GM20431 (cell line): Measurements from ENCODE around the gene KLHL25.

ENCODE experiments used
- in situ Hi-C: fragments of 300-500 bp; cut with MseI, MboI; formaldehyde crosslinking; loops from one replicate; pipeline ENCODE4 v1.15.0; 2020; ENCODE audit warnings: low sequenced_read_pairs; ENCODE audit not compliant: unreplicated experiment

KLHL25 gene

DNA sequence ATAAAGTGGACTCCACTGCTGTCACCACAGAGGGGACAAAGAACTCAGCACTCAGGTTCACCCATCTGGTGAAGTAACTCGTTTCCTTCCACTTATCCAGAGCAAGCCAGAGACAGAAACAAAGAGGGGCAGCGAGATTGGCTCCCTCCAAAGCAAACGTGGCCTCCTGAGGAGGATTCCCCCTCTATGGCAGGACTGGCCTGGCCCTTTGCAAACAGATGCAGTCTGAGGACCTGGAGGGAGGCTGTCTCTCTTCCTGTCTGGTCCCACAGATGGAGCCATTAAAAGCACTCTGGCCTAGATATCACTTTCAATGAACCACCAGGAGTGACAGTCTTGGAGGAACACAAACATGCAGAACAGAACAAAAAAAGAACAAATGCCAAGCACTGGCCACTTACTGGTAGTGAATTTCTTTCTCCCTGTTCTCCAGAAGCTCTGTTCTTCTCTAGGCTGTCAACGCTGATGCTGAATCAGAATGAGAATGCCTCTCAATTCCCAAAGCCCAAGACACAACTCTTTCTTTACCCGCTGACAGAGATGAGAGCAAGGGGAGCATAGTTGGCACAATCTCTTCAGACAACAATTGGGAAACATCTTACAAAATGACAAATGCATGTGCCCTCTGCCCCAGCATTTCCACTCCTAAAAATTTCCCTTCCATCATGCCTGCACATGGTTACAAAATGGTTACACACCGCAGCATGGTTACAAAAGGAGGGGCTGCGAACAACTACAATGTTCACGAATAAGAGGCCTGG is 14.3 kb downstream of the KLHL25 start:
- in situ Hi-C loops, result no loop called here

DNA sequence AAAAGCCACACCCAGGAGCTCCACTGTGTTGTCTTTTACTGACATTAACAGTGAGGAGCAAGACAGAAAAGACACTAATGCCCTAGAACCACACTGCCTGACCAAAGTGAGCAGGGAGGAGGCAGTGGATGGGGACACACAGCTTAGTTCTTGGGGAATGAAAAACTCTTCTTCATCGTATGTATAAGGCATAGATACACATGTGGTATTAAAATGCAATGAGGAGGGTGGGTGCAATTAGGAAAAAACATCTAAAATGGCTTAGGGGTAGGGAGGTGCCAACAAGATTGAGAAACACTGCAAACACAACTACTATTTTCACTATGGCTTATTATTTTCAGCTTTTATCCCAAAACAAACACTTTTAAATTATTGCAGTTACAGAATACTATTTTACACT is 15.5 kb downstream of the KLHL25 start:
- in situ Hi-C loops, result no loop called here

DNA sequence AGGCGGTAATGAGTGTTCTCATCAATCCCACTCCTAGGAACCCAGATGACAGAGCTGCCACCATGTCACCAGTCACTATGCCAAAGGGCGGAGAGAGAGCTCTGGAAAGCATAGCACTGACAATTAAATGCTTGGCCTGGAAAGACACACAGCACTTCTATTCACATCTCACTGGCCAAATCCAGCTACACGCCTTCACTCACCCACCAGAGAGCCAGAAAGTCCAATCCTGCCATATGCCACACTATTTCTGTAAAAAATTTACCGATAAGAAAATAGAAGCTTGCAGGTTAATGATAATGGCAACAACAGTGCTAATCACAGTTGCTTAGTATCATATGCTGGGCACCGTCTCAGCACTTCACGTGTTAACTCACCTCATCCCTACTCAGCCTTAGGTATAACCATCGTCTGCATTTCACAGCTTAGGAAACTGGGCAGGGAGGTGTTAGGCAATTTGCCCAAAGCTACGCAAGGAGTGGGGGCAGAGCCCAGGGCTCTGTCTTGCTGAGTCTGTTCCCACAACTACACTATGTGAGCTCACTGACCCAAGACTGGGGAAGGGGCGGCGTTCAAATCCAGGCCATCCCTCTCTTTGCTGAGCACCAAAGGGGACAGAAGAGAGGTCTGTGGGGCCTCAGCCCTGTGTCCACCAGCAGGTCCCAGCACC is 16.5 kb downstream of the KLHL25 start:
- in situ Hi-C loops, result no loop called here

DNA sequence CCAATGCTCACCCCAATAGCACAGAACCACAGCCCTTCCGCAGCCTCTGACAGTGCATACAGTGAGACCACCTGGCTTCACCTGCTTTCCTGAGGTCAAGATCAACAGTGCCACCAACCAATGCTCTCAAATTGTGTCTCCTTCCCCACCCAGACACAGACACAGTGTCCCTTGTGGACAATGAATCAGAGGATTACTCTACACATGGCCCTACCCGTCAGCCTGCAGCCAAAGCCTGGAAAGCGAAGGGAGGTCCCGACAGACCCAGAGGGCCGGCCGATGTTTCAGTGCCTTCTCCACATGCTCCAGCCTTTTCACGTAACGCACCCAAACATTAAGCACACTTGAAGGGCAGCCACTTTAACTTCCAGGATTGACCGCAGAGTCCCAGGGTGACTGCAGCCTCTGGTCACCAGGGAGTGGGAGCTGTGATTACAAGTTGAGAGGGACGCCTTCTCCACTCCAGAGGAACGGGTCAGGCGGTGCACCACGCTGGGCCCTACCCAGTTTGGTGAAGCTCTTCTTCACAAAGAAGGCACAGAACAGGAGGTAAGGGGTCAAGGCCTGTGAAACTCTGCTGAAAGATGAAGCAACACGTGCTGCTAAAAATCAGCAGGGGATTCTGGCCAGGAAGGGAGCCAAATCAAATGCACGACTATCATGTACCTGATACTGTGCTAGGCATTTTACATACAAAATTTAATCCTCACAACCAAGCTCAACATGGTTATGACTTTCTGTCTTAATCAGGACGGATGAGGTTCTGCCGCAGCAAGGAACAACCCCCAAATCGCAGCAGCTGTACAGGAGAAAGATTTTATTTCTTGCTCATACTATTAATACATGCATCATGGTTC is 17.2 kb downstream of the KLHL25 start:
- in situ Hi-C loops, result no loop called here

DNA sequence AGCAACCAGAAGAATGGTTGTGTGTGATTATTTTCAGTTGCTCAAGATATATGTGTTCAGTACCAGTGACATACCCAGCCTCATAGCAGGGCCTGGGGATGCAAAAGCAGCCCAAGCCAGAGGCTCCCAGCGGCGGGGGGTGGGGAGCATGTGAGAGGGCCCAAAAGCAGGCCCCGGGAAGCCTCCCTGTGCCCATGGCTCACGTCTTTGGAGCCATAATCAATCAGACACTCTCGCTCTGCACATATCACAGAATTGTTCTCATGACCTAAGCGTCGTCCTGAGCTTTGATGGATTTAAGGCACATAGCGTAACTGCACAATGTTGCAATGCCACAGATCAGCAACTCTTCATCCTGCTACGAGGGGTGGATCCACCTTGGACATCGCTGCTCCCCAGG is 20.8 kb downstream of the KLHL25 start:
- in situ Hi-C loops, result no loop called here

DNA sequence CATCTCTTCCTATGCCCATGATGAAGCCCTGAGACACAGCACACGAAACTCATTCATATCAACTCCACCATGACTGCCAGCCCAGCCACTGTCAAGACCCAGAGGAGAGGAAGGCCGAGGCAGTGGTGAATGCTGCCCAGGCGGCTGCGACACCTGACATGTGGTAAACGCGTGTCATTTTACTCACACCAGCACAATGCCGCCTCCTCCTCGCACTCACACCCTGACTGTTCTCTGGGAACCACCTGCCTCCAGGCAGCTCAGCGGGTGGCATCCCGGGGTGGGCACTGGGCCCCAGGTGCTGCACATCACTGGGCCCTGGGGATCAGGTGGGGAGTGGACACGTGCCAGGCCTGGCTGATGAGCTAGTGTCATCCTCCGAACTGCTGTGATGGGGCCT is 21.5 kb downstream of the KLHL25 start:
- in situ Hi-C loops, result no loop called here

DNA sequence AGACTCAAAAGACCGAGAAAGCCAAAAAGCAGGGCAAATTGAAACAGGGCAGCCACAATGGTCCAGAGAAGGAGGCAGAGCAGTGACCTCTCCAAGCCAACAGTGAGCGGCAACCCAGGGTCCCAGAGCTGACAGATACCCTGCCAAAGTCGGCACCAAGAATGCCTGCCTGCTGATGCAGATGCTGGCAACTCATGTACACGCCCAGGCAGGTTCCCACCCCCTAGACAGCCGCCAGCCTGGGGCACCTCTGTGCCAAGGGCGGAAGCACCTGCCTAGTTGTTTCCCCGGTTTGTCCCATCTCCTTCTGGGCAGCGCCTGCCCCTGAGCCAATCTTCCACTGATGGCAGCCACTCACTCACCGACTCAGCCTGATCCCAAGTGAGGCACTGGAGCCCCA is 22.1 kb downstream of the KLHL25 start:
- in situ Hi-C loops, result no loop called here

- in situ Hi-C loops, result no loop called here
Observed at GRCh38 chr15:85771781-85772445, 22.8 kb downstream of the KLHL25 start.

- in situ Hi-C loops, result no loop called here
Observed at GRCh38 chr15:85771271-85771670, 23.5 kb downstream of the KLHL25 start.

- in situ Hi-C loops, result no loop called here
Observed at GRCh38 chr15:85770096-85771041, 24.4 kb downstream of the KLHL25 start.

DNA sequence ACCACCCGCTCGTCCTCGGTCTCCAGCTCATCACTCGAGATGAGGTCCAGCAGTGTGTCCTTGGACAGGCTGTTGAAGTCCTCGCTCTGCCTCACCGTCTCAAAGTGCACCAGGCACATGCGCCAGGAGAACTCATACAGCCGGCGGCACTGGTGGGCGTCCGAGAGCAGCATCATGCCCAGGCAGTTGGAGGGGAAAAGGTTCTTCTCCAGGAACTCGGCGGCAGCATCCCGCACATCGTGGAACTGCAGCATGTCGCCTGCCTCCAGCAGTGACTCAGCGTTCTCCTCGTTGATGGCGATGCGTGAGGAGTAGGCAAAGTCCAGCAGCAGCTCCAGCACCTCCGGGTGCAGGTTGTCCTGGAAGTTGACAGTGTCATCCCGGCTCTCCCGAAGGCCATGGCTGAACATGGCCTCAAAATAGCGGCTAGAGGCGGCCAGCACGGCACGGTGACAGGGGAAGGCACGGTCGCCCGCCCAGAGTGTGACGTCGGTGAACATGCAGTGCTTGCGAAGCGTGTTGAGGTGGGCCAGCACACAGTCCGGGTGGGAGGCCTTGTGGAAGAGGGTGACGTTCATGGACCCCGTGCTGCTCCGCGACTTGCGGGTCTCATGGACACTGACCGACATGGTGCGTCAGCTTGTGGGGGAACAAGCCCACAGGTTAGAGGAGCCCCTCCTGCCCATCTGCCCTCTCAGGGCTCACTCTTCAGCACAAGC is 25.4 kb downstream of the KLHL25 start:
- in situ Hi-C loops, result no loop called here

- in situ Hi-C loops, result no loop called here
Observed at GRCh38 chr15:85768595-85769168, 26.0 kb downstream of the KLHL25 start.

- in situ Hi-C loops, result no loop called here
Observed at GRCh38 chr15:85767785-85768529, 26.8 kb downstream of the KLHL25 start.

DNA sequence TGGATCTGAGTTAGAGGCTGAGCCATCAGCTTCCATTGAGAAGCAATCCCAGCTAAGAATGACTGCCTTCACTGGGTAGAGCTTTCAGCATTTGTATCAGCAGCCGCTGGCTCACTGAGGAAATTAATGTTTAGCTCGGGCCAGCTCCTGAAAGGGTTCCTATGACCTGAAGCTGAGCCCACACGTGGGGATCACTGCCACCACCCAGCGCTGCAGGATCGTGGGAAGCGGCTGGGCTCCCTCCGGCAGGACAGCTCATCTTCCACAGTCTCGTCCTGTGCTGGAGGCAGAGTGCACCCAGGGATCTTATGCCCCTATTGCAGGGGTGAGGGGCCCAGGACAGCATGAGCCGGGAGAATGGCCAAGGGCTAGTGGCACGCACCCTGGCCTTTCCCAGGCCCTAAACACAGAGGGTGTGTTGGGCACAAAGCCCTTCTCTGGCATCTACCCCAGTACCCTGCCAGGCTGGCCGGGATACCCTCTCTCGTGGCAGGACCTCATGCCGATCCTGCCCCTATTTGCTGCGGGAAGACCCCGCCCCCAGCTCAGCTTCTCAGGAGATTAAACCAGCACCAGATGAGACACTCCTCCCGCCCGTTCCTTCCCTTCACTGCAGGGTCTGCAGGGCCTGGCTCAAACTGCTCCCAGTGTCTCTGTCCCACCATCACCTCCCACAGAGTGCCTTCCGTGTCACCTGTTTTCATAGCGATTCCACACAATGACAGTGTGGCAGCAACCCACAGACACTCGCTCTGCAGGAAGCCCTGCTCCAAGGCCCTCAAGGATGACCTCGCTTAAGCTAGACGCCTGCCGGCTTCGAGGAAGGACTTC is 28.5 kb downstream of the KLHL25 start:
- in situ Hi-C loops, result no loop called here

DNA sequence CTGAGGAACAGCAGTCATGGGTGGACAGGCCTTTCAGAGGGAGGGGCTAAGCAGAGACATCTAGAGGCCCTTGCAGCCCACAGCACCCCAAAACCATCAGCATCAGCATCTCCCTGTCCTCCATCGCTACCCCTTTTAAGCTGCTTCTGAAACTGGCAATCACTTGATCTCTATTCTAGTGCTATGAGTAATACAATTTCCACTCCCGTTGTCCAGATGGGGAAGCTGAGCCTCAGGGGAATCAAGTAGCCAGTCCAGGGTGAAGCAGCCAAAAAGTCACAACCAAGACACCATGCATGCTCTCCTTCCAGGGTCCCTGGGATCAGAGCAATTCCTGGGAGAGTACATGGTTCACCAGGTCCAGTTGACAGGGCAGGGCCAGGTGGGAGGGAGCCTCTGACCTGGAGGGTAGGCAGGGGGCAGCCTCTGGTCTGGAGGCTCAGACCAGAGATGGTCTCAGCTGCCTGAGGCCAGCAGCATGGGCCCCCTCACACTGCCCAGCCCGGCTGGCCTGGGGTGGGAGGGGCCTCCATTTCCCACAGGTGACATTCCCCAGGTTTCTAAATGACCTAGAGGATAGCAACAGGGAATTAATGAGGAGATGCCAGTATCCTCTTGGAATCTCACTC is 30.0 kb downstream of the KLHL25 start:
- in situ Hi-C loops, result no loop called here
